RWPE1 (cell line): Measurements from ENCODE around the gene MRPS31.
"Not testable (repeated sequence)": the region's sequence is repeated elsewhere in the genome, so short reads cannot be mapped to it uniquely, and the experiment has no call there.

Experiments used
- CTCF ChIA-PET: fragments of 350-600 bp; sonication (Branson Sonifier 250); formaldehyde crosslinking; extraction: SDS; loops from one replicate; lab custom pipeline; 2021; lab: Yijun Ruan, JAX
- POLR2A ChIA-PET: fragments of 400-600 bp; formaldehyde crosslinking; extraction: SDS; loops from one replicate; lab custom pipeline; 2020; ENCODE audit warnings: antibody characterized with exemption; ENCODE audit not compliant: low non-redundant PET; lab: Yijun Ruan, JAX
- DNase-seq: peaks from one replicate; pipeline ENCODE4 v3.0.0; 2012; ENCODE audit warnings: low spot score
- H3K27ac ChIP-seq: fragments of 450-650 bp; 2 replicates; pipeline ENCODE4 v1.5.1; 2017
- CTCF ChIP-seq: fragments of 450-650 bp; conservative IDR thresholded peaks from 2 replicates; pipeline ENCODE4 v1.5.1; 2017; ENCODE audit warnings: low read depth, mild to moderate bottlenecking

The MRPS31 gene

GRCh38 chr13:40790154-40790616, 19.2 kb upstream of the MRPS31 start:
- ChIA-PET POLR2A (interaction anchor here (1.2 to 1.4 kb wide), 2 partner anchors 11 to 271 kb away, joined by 3 read pairs; partner anchors contain the start of gene WBP4), CTCF (interaction anchor here (0.6 to 1.0 kb wide), 2 partner anchors 115 to 203 kb away, joined by 3 read pairs; no protein-coding TSS in a partner anchor)
- TF ChIP-seq CTCF = no peak
- H3K27ac ChIP-seq = peak overlapping the region; percentile 88
- no peak for DNase-seq

- peak; percentile 59; the same call in 1 of the 2 replicates for TF ChIP-seq CTCF
- ChIA-PET POLR2A (interaction anchor here (1.2 to 1.4 kb wide), 2 partner anchors 10 to 272 kb away, joined by 3 read pairs; partner anchors contain the start of gene WBP4), CTCF (interaction anchor here (0.5 to 1.0 kb wide), 3 partner anchors 203 to 906 kb away, joined by 3 read pairs; no protein-coding TSS in a partner anchor)
- H3K27ac ChIP-seq = peak within 1 kb of the TSS; percentile 88
- peak; percentile 86 for DNase-seq
Observed at GRCh38 chr13:40789275-40790153, 18.5 kb upstream of the MRPS31 start, which contains the start of gene SLC25A15. TSS of gene SLC25A15 (plus strand) at chr13:40789611. CDS start at chr13:40793227, 3,616 bp downstream.

GRCh38 chr13:40788540-40789274, 17.7 kb upstream of the MRPS31 start:
- DNase-seq = not testable (repeated sequence)
- H3K27ac ChIP-seq = peak overlapping the region; percentile 88
- CTCF ChIA-PET = interaction anchor here (0.6 to 0.7 kb wide), 2 partner anchors 156 to 408 kb away, joined by 3 read pairs; no protein-coding TSS in a partner anchor
- POLR2A ChIA-PET = interaction anchor here (1.2 to 1.4 kb wide), 2 partner anchors 9 to 272 kb away, joined by 3 read pairs; partner anchors contain the start of gene WBP4

GRCh38 chr13:40787062-40787461, 16.1 kb upstream of the MRPS31 start:
- CTCF ChIA-PET = no interaction called here
- DNase-seq = no peak
- TF ChIP-seq CTCF = no peak
- POLR2A ChIA-PET = no interaction called here
- no peak overlapping the region for H3K27ac ChIP-seq

- no peak for DNase-seq
- CTCF ChIA-PET = no interaction called here
- POLR2A ChIA-PET = no interaction called here
- no peak for TF ChIP-seq CTCF
- H3K27ac ChIP-seq = no peak overlapping the region
Observed at GRCh38 chr13:40786568-40786996, 15.6 kb upstream of the MRPS31 start.

GRCh38 chr13:40784540-40784939, 13.6 kb upstream of the MRPS31 start:
- CTCF ChIA-PET = interaction anchor here (0.6 kb wide), 1 partner anchor 1060 kb away, joined by 4 read pairs; no protein-coding TSS in a partner anchor
- no peak overlapping the region for H3K27ac ChIP-seq
- no peak for TF ChIP-seq CTCF
- no peak for DNase-seq
- POLR2A ChIA-PET = no interaction called here

GRCh38 chr13:40782971-40783370, 12.0 kb upstream of the MRPS31 start:
- CTCF ChIA-PET, H3K27ac ChIP-seq, POLR2A ChIA-PET, DNase-seq: not testable (repeated sequence)
